AG10803 (cell line): Measurements from ENCODE around the gene STAM2.

Experiments used
- DNase-seq: peaks from one replicate; pipeline ENCODE4 v3.0.0; 2010; ENCODE audit warnings: low read depth
- H3K4me3 ChIP-seq: 2 replicates; pipeline ENCODE4 v1.5.1; 2011; ENCODE audit warnings: mild to moderate bottlenecking, low read length, control low read depth
- CTCF ChIP-seq: conservative IDR thresholded peaks from 2 replicates; pipeline ENCODE4 v1.5.1; 2011; ENCODE audit warnings: mild to moderate bottlenecking, low read length, control low read depth, inconsistent platforms

STAM2 gene

GRCh38 chr2:152099367-152100050 lies 76.1 kb downstream of the STAM2 start:
- DNase-seq, result peak; percentile 22
- H3K4me3 ChIP-seq, result peak overlapping the region; percentile 50
- no peak for TF ChIP-seq CTCF

- DNase-seq, result no peak
- TF ChIP-seq CTCF, result no peak
- H3K4me3 ChIP-seq, result peak within 1 kb of the TSS; percentile 50
Measured at GRCh38 chr2:152098496-152099366, 76.8 kb downstream of the STAM2 start, which contains the start of gene CACNB4. Gene CACNB4, minus strand, starts transcription at chr2:152099044.

- DNase-seq, result no peak
- no peak for TF ChIP-seq CTCF
- H3K4me3 ChIP-seq, result peak overlapping the region; percentile 50
Measured at GRCh38 chr2:152097801-152098495, 77.6 kb downstream of the STAM2 start.

- peak; percentile 28 for DNase-seq
- H3K4me3 ChIP-seq, result peak overlapping the region; percentile 50
- no peak for TF ChIP-seq CTCF
Measured at GRCh38 chr2:152097290-152097800, 78.2 kb downstream of the STAM2 start.

- DNase-seq, result no peak
- H3K4me3 ChIP-seq, result no peak overlapping the region
- no peak for TF ChIP-seq CTCF
Measured at GRCh38 chr2:152095146-152095545, 80.4 kb downstream of the STAM2 start.

- DNase-seq, result no peak
- no peak for TF ChIP-seq CTCF
- no peak overlapping the region for H3K4me3 ChIP-seq
Measured at GRCh38 chr2:152094014-152094413, 81.5 kb downstream of the STAM2 start.
